Measurements from ENCODE around the gene PAAF1. TPM values are rescaled to one million over a fixed set of nuclear protein-coding genes. Genes with fewer than 3 reads are reported as not detected.

PAAF1 gene
- total RNA-seq, 2 donors from 2014 or later: 22.5 to 26.3 TPM

DNA sequence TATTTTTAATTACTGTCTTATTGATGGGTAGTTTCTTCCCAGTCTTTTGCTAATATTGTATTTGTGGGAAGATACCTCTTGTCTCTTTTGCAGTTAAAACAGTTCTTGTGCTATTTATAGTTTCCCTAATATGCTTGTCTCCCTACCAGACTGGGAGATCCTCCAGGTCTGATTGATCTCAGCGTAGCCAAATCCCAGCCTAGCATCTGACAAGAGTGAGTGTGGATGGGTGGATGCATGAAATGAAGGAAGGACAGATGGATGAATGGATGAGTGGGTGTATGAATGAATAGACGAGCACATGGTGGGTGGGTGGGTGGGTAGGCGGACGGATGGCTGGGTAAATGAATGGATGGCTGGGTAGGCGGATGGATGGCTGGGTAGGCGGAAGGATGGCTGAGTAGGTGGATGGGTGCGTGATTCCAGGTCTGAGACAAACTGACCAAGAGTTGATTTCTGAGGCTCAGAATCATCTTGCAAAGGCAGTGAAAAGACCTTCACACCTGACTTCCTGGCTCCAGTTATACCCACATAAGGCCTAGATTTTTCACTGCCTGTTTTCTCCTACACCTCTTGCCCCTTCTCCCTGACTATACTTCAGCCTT, 85.4 kb downstream of the PAAF1 start:
- DNase-seq (ENCODE audit: low spot score): peak; percentile 15
- H3K4me3 Mint-ChIP-seq: no peak overlapping the region
- no peak for ATAC-seq
- H3K27ac Mint-ChIP-seq: no peak overlapping the region
- H3K36me3 Mint-ChIP-seq: no peaks in the 10 kb centered on the region
- no peaks in the 10 kb centered on the region for H3K9me3 Mint-ChIP-seq
- H3K4me1 Mint-ChIP-seq (ENCODE audit: low read depth in 2 of 2): peaks cover 7% of the 10 kb centered on the region in 2 donors
- peaks cover 0 to 11% of the 10 kb centered on the region in 2 donors for H3K27me3 Mint-ChIP-seq

DNA sequence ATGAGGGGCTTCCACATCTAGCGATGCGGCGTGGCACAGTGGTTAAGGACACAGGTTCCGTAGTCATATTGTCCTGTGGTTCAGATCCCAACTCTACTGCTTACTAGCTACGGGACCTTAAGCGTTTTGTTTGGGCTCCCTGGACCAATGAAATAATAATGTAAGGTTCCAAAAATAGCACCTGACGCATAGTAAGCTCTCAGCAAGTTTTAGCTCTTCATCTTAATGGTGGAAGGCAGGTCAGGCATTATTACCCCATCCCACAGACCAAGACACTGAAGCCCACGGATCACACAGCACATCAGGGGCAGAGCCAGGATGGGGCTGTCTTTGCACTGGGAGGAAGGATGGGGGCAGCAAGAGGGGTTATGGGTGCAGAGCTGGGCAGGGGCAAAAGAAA, 87.1 kb downstream of the PAAF1 start:
- Mint-ChIP-seq H3K9me3 (no peaks in the 10 kb centered on the region), H3K27me3 (no peaks in the 10 kb centered on the region), H3K4me1 (ENCODE audit: low read depth in 2 of 2) (peaks cover 13 to 15% of the 10 kb centered on the region in 2 donors), H3K4me3 (no peak overlapping the region), H3K36me3 (no peaks in the 10 kb centered on the region), H3K27ac (peak overlapping the region in 1 of 2 donors; percentile 47)
- DNase-seq (ENCODE audit: low spot score) (peak; percentile 6), ATAC-seq (no peak)

DNA sequence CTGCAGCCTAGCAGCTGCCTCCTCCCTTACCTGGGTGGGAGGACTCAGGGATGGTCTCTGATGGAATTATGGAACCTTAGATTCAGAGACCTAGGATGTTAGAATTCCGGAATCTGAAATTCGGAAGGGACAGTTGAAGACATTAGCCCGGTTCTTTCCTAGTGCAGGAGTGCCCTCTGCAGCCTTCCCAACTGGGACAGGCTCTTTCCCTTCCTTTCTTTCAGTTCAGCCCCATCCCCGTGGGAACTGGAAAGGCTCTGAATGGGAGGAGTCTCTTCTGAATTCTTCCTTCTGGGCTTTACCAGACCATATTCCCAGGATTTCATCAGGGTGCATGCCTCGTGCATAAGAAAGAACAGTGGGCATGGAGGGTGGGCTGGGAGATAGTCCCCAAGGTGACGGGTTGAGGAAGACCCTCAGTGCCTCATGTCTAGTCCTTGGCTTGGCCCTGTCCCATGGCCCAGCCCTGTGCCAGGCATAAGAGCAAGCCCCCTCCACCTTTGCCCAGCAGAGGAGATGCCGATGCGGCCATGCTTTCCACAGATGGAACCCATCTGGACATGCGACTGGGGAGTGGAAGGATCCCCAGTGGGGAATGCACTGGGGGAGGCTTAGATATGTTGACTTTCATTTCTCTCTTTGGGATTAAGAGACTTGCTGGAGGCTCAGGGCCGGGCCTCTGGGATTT, 88.4 kb downstream of the PAAF1 start:
- peak; percentile 20 for DNase-seq (ENCODE audit: low spot score)
- no peak for ATAC-seq
- Mint-ChIP-seq H3K27me3 (no peaks in the 10 kb centered on the region), H3K4me3 (no peak overlapping the region), H3K27ac (peak overlapping the region in 1 of 2 donors; percentile 47), H3K9me3 (no peaks in the 10 kb centered on the region), H3K4me1 (ENCODE audit: low read depth in 2 of 2) (peaks cover 26 to 27% of the 10 kb centered on the region in 2 donors), H3K36me3 (no peaks in the 10 kb centered on the region)

DNA sequence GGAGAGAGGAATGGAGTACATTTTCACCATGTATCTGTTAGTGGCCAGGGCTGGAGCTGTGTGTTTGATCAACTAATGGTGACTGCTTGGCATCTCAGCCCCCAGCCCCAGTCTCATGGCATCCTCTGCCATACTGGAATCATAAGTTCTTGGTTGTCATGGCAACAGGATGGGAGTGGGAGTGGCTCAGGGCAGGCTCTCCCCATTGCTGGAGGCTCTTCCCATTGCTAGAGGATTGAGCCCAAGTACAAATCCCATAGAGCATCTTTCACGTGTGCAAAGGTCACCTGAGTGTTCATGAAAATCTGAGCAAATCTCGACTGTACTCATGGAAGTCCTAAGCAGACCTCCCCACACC, 88.9 kb downstream of the PAAF1 start:
- no peak for ATAC-seq
- peaks cover 27 to 29% of the 10 kb centered on the region in 2 donors for H3K4me1 Mint-ChIP-seq (ENCODE audit: low read depth in 2 of 2)

DNA sequence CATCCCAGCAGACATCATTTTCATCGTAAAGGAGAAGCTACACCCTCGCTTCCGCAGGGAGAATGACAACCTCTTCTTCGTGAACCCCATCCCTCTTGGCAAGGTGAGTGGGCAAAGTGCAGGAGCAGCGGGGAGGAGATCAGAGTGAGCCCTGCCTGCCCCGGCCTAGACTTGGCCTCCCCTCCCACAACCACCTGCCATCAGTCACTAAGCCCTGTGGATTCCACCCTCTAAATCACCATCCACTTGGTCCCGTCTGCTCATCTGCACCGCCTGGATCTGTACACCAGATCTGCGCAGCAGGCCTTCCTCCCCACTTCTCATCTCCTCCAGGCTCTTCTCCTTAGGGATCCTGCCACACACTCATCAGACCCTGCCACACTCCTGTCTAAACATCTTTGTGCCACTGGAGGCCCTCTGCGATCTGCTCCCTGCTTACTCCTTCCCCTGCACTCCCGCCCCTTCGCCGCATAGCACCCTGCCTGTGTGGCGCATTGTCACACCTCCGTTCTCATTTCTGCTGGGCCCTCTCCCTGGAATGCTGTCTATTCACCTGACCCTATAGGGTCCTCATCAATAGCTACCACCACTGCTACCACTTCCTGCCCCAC, 91.7 kb downstream of the PAAF1 start:
- no peak overlapping the region for H3K4me3 Mint-ChIP-seq
- no peaks in the 10 kb centered on the region for H3K9me3 Mint-ChIP-seq
- ATAC-seq (no peak), DNase-seq (ENCODE audit: low spot score) (peak; percentile 56)
- H3K27me3 Mint-ChIP-seq: no peaks in the 10 kb centered on the region
- H3K27ac Mint-ChIP-seq: peak overlapping the region; percentile 95 to 97
- no peaks in the 10 kb centered on the region for H3K36me3 Mint-ChIP-seq
- peaks cover 38 to 47% of the 10 kb centered on the region in 2 donors for H3K4me1 Mint-ChIP-seq (ENCODE audit: low read depth in 2 of 2)

More for the DNA sequence above, 88.9 kb downstream of the PAAF1 start:
- DNase-seq (ENCODE audit: low spot score): no peak
- no peaks in the 10 kb centered on the region for H3K9me3 Mint-ChIP-seq
- H3K4me3 Mint-ChIP-seq: no peak overlapping the region
- no peaks in the 10 kb centered on the region for H3K27me3 Mint-ChIP-seq
- no peak overlapping the region for H3K27ac Mint-ChIP-seq
- no peaks in the 10 kb centered on the region for H3K36me3 Mint-ChIP-seq

DNA sequence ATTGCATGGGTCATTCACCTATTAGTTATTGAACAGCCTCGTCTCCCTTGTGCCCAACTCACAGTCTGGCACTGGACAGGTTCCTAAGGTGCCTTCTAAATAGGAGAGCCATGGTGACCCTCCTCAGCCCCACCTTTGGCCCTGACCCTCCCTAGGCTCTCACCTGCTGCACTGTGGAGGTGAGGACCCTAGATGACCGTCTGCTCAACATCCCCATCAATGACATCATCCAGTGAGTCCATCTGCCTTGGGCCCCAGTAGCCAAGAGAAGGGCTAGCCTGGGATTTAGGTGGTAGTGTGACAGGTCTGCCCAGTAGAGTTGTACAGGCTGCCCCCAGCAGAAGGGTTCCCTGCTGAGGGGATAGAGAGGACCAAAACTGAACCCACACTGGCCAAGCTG, 92.3 kb downstream of the PAAF1 start:
- H3K27me3 Mint-ChIP-seq: no peaks in the 10 kb centered on the region
- H3K27ac Mint-ChIP-seq: peak overlapping the region; percentile 95 to 97
- peaks cover 39 to 48% of the 10 kb centered on the region in 2 donors for H3K4me1 Mint-ChIP-seq (ENCODE audit: low read depth in 2 of 2)

DNA sequence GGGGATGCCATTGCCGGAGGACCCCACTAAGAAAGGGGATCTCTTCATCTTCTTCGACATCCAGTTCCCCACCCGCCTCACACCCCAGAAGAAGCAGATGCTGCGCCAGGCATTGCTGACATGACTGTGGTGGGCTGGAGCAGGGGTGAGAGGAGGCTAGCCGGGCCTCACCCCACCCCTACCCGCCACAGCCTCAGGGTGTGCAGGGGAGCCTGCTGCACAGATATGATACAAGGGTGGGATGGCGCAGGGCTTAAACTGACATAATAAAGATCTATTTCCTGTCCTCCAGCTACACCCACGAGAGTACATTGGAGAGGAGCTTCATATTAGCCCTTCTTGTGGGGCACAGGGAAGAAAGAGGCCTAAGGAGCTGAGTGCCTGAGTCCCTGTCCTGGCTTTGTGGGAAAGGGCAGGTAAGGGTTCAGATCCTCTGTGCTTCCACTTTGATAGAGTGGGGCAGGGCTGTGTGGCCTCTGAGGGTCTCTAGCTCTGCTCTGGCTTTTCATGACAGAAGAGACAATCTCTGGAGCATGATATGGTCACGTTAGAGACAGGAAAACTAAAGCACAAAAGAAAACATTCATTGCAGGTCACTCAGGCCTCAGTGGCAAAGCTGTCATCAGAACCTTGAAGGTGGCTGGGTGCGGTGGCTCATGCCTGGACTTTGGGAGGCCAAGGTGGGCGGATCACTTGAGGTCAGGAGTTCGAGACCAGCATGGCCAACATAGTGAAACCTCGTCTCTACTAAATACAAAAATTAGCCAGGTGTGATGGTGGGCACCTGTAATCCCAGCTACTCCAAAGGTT, 93.4 kb downstream of the PAAF1 start:
- H3K4me1 Mint-ChIP-seq (ENCODE audit: low read depth in 2 of 2): peaks cover 45 to 53% of the 10 kb centered on the region in 2 donors
- H3K36me3 Mint-ChIP-seq: peaks cover 8% of the 10 kb centered on the region
- ATAC-seq: peak; percentile 45
- no peak overlapping the region for H3K4me3 Mint-ChIP-seq
- H3K9me3 Mint-ChIP-seq: no peaks in the 10 kb centered on the region
- peak overlapping the region; percentile 95 to 97 for H3K27ac Mint-ChIP-seq
- no peaks in the 10 kb centered on the region for H3K27me3 Mint-ChIP-seq
- DNase-seq (ENCODE audit: low spot score): peak; percentile 47

More for the DNA sequence above, 92.3 kb downstream of the PAAF1 start:
- H3K4me3 Mint-ChIP-seq: no peak overlapping the region
- ATAC-seq (no peak), DNase-seq (ENCODE audit: low spot score) (no peak)
- no peaks in the 10 kb centered on the region for H3K36me3 Mint-ChIP-seq
- no peaks in the 10 kb centered on the region for H3K9me3 Mint-ChIP-seq

DNA sequence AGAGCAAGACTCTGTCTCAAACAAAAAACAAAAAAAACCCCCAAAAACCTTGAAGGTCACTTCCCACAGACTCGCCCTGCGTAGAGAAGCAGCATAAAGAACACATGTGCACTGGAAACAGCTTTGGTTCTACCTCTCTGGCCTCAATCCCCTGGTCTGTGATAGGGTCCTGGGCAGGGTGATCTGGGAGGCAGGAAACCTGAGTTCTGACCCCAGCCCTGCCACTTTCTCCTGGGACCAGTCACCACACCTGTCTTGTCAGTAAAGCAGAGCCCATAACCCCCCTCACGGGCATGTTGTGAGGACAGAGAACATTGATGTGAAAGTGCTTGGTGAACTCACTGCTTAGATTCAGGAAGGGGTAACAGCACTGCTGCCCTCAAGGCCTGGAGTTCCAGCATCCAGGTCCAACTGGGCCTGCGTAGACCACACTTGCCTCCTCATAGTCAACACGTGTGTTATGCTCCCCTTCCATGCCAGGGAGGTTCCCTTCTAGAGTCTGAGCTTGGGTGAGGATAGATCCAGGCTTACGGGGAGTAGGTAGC, 94.4 kb downstream of the PAAF1 start:
- H3K27me3 Mint-ChIP-seq: no peaks in the 10 kb centered on the region
- peaks cover 13% of the 10 kb centered on the region for H3K36me3 Mint-ChIP-seq
- no peaks in the 10 kb centered on the region for H3K9me3 Mint-ChIP-seq
- peaks cover 52 to 58% of the 10 kb centered on the region in 2 donors for H3K4me1 Mint-ChIP-seq (ENCODE audit: low read depth in 2 of 2)
- ATAC-seq (peak in 1 of 2 donors; percentile 15), DNase-seq (ENCODE audit: low spot score) (no peak)
- H3K27ac Mint-ChIP-seq: peak overlapping the region; percentile 95 to 97
- H3K4me3 Mint-ChIP-seq: no peak overlapping the region

DNA sequence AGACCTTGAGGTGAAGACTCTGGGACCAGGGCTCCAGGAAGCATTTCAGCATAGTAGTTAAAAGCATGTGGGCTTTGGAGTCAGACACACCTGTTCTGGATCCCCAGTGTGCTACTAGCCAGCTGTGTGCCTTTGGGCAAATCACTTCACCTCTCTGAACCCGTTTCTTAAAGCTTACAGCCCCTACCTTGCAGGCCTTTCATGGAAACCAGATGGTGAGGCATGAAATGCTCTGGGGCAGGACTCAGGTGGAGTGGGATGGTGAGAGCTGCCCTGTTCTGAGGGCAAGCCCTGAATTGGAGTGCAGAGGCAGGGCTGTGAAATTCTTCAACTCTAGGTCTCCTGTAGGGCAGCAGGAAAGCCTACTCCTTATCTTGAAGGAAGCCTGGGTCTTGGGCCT, 95.4 kb downstream of the PAAF1 start:
- ATAC-seq: no peak

DNA sequence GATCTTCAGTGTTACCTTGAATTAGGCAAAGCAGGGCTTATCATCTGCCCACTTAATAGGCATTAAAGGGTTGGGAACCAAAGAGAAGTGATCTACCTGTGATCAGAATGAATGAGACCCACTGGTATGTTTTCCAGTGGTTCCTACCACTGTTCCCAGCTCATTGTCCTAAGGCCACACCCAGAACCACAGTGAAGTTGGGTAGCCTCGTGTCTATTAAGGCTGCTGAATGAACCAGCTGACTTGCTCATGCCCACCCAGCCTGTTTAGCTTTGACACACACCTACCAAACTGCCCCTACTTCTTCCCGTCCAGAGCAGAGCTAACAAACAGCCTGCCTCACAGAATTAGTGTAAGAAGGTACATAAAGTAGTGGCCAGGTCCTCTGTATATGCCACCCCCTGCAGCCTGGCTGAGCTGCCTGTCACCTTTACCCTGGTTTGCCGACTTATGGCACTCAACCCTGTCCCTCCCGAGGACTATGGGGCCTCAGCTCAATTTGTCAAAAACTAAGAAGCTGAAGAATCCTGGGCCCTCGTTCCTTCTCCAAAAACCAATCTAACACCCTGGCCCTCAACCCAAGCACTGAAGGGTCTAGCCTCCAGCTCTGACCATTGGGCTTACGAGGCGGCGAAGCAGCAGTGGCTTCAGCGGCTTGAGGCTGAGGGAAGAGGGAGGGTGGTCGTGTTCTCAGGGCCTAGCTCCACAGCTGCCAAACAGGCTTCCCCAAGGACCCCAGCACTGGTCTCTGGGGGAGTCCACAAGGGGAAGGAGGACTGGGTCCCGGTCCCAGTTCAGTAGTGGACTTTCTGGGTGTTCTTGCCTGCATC, 96.0 kb downstream of the PAAF1 start:
- Mint-ChIP-seq H3K4me1 (ENCODE audit: low read depth in 2 of 2) (peaks cover 67 to 68% of the 10 kb centered on the region in 2 donors), H3K27me3 (no peaks in the 10 kb centered on the region), H3K9me3 (no peaks in the 10 kb centered on the region), H3K27ac (peak overlapping the region; percentile 95 to 97), H3K36me3 (peaks cover 21% of the 10 kb centered on the region), H3K4me3 (no peak overlapping the region)
- ATAC-seq (peak in 1 of 2 donors; percentile 3), DNase-seq (ENCODE audit: low spot score) (no peak)

More for the DNA sequence above, 95.4 kb downstream of the PAAF1 start:
- H3K4me3 Mint-ChIP-seq: no peak overlapping the region
- DNase-seq (ENCODE audit: low spot score): no peak
- peak overlapping the region; percentile 95 to 97 for H3K27ac Mint-ChIP-seq
- H3K9me3 Mint-ChIP-seq: no peaks in the 10 kb centered on the region
- no peaks in the 10 kb centered on the region for H3K27me3 Mint-ChIP-seq
- peaks cover 61 to 65% of the 10 kb centered on the region in 2 donors for H3K4me1 Mint-ChIP-seq (ENCODE audit: low read depth in 2 of 2)
- peaks cover 19% of the 10 kb centered on the region for H3K36me3 Mint-ChIP-seq

DNA sequence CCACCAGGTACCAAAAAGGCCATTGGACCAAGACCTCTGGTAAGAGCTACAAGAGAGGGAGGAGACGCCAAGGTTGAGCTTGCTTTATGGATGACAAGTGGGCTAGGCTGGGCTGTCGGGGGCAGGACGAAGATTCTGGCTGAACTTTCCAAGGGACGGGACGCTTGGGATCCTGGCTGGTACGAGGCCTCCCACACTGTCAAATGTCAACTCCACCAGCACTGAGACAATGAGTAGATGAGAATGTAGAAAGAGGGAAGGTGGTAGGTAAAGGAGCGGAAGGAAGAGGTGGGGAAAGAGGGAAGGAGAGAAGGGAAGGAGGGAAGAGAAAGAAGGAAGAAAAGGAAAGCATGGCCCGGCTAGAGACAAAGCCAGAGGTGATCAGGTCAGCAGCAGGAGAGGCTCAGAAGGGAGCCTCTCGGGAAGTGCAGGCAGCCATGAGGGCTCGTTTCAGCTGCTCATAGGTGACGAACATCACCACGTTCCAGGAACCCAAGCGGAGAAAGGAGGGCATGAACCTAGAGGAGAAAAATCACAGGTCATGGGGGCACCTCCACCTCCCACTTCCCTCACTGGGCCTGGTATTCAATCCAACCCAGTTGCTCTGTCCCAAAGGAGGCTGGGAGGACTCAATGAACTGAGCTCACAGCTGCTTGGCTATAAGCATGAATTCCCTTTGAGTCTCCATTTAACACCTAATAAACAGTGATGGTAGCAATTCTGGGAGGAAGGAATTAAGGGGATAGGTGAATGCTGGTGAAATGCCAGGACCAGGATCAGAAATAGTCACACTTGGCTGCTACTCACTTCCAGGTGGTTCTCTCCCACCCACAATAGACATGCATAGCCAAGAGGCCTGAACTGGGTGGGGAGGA, 98.0 kb downstream of the PAAF1 start:
- DNase-seq (ENCODE audit: low spot score) (no peak), ATAC-seq (no peak)
- Mint-ChIP-seq H3K4me3 (peak overlapping the region; percentile 59), H3K27me3 (no peaks in the 10 kb centered on the region), H3K4me1 (ENCODE audit: low read depth in 2 of 2) (peaks cover 68 to 69% of the 10 kb centered on the region in 2 donors), H3K36me3 (peaks cover 28% of the 10 kb centered on the region), H3K27ac (peak overlapping the region; percentile 95 to 97), H3K9me3 (no peaks in the 10 kb centered on the region)

DNA sequence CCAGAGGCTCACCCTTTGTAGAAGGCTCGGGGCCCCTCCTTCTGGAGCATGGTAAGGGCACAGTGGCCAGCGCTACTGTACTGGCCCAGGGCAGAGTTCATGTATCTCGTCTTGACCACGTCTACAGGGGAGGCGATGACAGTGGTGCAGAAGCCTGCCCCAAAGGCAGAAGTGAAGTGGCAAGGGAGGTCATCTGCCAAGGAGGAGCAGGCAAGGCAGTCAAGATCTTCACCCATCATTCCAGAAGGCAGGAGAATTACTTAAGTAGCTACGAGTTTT, 98.6 kb downstream of the PAAF1 start:
- H3K4me3 Mint-ChIP-seq: peak overlapping the region; percentile 59
- peaks cover 69% of the 10 kb centered on the region in 2 donors for H3K4me1 Mint-ChIP-seq (ENCODE audit: low read depth in 2 of 2)
- ATAC-seq: no peak
- H3K27ac Mint-ChIP-seq: peak overlapping the region; percentile 95 to 97
- H3K36me3 Mint-ChIP-seq: peaks cover 28% of the 10 kb centered on the region
- no peak for DNase-seq (ENCODE audit: low spot score)
- H3K9me3 Mint-ChIP-seq: no peaks in the 10 kb centered on the region
- H3K27me3 Mint-ChIP-seq: no peaks in the 10 kb centered on the region

All from natural killer cell treated with Interleukin-12 subunit alpha and Interleukin-12 subunit beta and Interleukin-15 and Interleukin-18, amount 100 ng/mL, for 72 hours (primary cell).